Measurements from ENCODE around the gene TMEM61.

The TMEM61 gene

GRCh38 chr1:55033265-55033614 lies 52.8 kb downstream of the TMEM61 start:
- H3K27ac ChIP-seq, result no peak overlapping the region
- DNase-seq (ENCODE audit: low read depth, low spot score), result no peak

- H3K27ac ChIP-seq, result no peak overlapping the region
- DNase-seq (ENCODE audit: low read depth, low spot score), result no peak
Observed at GRCh38 chr1:55034476-55035133, 54.2 kb downstream of the TMEM61 start.

- no peak overlapping the region for H3K27ac ChIP-seq
- DNase-seq (ENCODE audit: low read depth, low spot score), result no peak
Observed at GRCh38 chr1:55035904-55036303, 55.5 kb downstream of the TMEM61 start.

GRCh38 chr1:55037733-55038551 lies 57.5 kb downstream of the TMEM61 start:
- no peak overlapping the region for H3K27ac ChIP-seq
- no peak for DNase-seq (ENCODE audit: low read depth, low spot score)

GRCh38 chr1:55038552-55038838 lies 58.1 kb downstream of the TMEM61 start:
- DNase-seq (ENCODE audit: low read depth, low spot score), result no peak
- no peak overlapping the region for H3K27ac ChIP-seq

- no peak overlapping the region for H3K27ac ChIP-seq
- no peak for DNase-seq (ENCODE audit: low read depth, low spot score)
Observed at GRCh38 chr1:55038974-55039341, 58.5 kb downstream of the TMEM61 start.

GRCh38 chr1:55039342-55040082 lies 59.1 kb downstream of the TMEM61 start, which contains the start of gene PCSK9:
Gene PCSK9 (plus strand): TSS chr1:55039548. CDS start chr1:55039838, 290 bp downstream.
- peak within 1 kb of the TSS; percentile 4 for H3K27ac ChIP-seq
- DNase-seq (ENCODE audit: low read depth, low spot score), result no peak

GRCh38 chr1:55040083-55040932 lies 59.9 kb downstream of the TMEM61 start:
- H3K27ac ChIP-seq, result peak overlapping the region; percentile 4
- no peak for DNase-seq (ENCODE audit: low read depth, low spot score)

GRCh38 chr1:55040933-55041494 lies 60.6 kb downstream of the TMEM61 start:
- H3K27ac ChIP-seq, result no peak overlapping the region
- no peak for DNase-seq (ENCODE audit: low read depth, low spot score)

GRCh38 chr1:55041613-55042012 lies 61.2 kb downstream of the TMEM61 start:
- DNase-seq (ENCODE audit: low read depth, low spot score), result no peak
- no peak overlapping the region for H3K27ac ChIP-seq

Measured in epithelial cell of prostate (primary cell).